Keratinocyte (primary cell): ENCODE results near the gene POU2F2.

Experiments
- EZH2 ChIP-seq: IDR thresholded peaks from one replicate; pipeline ENCODE4 v1.6.1; 2012; ENCODE audit warnings: inconsistent platforms, mild to moderate bottlenecking, low read length, moderate library complexity
- TF ChIP-seq, protein P1 (sequence below), 3 experiments: IDR thresholded peaks in 1 of 3; conservative IDR thresholded peaks in 1 of 3; optimal IDR thresholded peaks in 1 of 3; 2 replicates in 2 of 3; 3 replicates in 1 of 3; pipeline versions ENCODE3 to v1.5.1; 2011; ENCODE audit warnings: low read length in 3 of 3, mild to moderate bottlenecking in 3 of 3, moderate library complexity in 2 of 3, control low read depth in 1 of 3, inconsistent platforms in 1 of 3; ENCODE audit not compliant: insufficient read depth in 2 of 3; ENCODE audit errors: extremely low read depth in 1 of 3

DNA sequence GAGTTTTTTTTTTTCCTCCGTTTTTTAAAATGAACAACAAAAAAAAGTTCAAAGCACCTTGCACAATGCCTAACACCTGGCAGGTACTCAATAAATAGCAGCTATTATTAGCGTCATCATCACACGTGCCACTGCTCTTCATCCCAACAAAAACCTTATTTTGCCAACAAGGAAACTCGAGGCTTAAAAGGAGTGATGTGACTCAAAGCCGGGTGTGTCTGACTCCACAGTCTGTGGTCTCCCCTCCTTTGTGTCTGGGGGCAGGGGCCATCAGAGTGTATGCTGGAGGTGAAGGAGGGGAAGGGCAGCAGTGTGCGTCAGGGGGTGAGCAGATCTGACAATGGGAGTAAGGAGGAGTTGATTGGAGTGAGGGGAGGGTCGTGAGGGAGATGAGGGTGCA lies 34.1 kb upstream of the POU2F2 start:
- TF ChIP-seq, protein P1, sequence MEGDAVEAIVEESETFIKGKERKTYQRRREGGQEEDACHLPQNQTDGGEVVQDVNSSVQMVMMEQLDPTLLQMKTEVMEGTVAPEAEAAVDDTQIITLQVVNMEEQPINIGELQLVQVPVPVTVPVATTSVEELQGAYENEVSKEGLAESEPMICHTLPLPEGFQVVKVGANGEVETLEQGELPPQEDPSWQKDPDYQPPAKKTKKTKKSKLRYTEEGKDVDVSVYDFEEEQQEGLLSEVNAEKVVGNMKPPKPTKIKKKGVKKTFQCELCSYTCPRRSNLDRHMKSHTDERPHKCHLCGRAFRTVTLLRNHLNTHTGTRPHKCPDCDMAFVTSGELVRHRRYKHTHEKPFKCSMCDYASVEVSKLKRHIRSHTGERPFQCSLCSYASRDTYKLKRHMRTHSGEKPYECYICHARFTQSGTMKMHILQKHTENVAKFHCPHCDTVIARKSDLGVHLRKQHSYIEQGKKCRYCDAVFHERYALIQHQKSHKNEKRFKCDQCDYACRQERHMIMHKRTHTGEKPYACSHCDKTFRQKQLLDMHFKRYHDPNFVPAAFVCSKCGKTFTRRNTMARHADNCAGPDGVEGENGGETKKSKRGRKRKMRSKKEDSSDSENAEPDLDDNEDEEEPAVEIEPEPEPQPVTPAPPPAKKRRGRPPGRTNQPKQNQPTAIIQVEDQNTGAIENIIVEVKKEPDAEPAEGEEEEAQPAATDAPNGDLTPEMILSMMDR (optimal IDR thresholded peaks at IDR 0.05 in 1 of 3, IDR thresholded peaks at IDR 0.05 in 1 of 3, conservative IDR thresholded peaks at IDR 0.05 in 1 of 3; ENCODE audit: extremely low read depth in 1 of 3, insufficient read depth in 2 of 3, low read length in 3 of 3), result no peak
- TF ChIP-seq EZH2, result no peak
